Hypothalamus (tissue), 51 donors: ENCODE results near the gene FAM3C.

Experiments used
- DNase-seq, 51 donors: peaks; one replicate each; lab custom pipeline; 2025; lab: John Stamatoyannopoulos, UW

FAM3C gene

GRCh38 chr7:121411597-121411979 lies 15.5 kb upstream of the FAM3C start:
- DNase-seq: no peak

DNA sequence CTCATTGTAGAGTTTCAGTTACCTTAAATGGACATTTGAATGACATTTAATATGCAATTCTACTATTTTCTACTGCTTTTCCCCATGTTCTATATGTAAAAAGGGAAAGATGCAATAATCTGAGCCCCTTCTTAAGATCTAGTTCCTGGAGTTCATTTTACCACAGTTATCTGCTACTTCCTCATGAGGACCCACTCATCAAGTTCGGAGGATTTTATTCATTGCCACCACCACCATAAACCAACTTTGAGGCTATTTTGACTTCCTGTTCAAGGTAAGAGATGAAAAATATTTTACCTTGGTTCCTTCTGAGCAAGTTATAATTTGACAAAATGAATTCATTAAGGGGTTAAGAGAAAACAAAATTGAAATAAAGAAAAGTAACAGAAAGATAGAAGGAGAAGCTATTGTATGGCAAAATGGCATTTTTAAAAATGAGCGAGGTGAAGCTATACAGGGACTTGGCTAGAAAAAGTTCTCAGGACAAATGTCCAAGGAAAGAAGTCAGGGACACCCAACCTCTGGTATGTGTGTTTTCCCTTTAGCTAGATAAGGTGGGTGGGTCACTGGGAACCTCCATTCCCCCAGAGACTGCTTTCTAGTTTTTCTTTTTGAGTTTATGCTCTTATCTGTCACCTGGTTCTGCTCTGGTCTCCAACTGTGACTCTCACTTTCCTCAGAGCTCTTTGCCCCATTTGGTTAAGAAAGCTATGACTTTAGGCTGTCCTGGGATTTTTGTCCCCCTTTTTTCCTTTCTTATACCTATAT lies 14.9 kb upstream of the FAM3C start:
- DNase-seq: no peak

DNA sequence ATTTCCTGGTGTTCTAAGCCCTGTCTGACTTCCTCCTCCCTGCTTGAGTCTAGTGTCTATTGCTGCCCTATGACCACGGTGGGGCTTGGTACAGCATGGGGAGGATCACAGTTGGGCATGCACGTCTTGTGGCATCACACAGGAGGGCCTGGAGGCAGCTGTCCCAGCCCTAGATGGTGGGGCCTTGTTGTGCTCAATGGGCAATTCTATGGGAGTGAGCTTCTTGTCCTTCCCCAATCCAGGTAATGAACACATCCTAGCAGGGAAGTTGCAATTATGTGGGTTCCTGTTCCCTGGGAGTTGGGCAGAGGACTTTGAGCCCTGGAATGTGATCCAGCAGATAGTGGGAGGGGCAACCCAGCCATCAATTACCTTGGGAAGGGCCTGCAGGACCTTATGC lies 10.8 kb upstream of the FAM3C start:
- DNase-seq: no peak

DNA sequence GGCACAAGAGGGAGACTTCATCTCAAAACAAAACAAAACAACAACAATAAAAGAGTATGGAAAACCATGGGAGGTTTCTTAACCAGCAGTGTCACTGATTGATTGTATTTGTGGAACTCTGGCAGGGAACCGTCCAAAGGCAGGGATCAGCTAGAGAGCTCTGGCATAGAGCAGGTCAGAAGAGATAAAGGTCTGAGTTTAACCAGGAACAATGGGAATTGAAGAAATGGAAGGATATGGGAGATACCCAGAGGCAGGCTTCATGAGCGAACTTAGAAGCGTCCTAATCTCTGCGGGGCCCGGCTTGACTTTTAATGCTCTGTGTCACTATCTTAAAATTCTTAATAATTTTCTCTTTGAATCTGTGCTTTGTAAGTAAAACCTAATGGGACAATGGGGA lies 10.4 kb upstream of the FAM3C start:
- no peak for DNase-seq

DNA sequence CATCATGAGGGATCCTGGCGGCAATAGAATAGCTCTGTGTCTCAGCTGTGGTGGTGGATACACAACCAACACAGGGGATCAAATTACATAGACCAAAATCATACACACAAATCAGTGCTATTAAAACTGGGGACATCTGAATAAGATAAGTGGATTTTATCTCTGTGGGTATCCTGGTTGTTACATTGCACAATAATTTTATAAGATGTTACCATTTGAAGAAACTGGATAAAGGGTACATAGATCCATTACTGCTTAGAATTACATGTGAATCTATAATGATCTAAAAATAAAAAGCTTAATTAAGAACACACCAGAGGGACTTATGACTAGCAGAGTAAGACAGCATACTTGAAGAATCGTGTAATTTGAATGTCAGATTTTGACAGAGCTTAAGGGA lies 8.2 kb upstream of the FAM3C start:
- no peak for DNase-seq

DNA sequence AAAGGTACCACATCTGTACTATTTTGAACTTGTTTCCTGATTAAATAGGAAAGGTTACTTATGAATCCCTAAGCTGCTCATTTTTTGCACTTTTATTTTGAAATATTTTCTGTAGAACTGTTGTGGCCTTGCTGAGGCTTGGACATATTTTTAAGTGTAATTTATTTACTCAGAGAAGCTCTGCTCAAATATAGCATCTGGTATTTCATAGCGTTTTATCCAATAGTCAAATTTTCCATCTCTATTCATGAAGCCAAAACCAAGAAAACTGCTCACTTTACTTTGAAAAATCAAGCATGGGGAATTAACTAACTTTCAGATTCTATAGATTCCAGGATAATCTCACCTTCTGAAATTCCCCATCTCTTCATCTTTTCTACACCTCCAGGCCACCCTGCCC lies 6.6 kb upstream of the FAM3C start:
- no peak for DNase-seq

DNA sequence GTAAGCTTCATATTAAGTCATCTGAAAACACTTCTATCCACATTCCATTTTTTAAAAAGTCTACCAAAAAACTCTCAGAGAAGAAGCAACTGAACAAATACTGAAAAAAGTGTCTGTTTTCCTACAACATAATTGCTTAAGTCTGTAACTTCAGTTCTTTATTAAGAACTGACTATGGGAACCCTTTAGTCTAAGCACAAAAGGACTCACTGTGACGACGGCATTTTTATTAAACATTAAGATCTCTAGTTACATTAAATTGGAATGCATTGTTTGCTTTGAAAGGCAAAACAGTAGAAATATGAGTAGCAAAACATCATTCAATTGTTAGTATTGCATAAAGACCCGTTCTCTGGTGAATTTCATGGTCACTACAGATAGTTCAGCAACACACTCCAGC lies 5.8 kb upstream of the FAM3C start:
- no peak for DNase-seq

- DNase-seq: peak in 13 of 51 donors; percentile 1 to 23 (median 3)
These were observed 2.1 kb upstream of the FAM3C start for GRCh38 chr7:121398246-121398645.

DNA sequence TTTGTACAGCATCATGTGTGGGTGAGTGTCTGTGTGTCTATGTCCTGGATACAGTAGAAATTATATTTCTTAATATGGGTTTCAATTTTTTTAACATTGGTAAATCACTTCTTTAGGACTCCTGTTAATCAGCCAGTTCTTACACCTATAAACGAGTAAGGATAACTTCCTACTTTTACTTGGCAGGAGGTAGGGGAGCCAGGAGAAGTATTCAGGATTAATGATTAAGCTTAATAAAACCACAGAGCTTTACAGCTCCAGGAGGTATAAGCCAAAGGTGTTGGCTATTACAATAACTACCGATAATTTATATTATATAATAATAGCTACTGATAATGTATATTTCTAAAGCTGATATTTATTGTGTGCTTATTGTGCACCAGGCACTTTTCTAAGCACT lies 1.7 kb upstream of the FAM3C start:
- no peak for DNase-seq

DNA sequence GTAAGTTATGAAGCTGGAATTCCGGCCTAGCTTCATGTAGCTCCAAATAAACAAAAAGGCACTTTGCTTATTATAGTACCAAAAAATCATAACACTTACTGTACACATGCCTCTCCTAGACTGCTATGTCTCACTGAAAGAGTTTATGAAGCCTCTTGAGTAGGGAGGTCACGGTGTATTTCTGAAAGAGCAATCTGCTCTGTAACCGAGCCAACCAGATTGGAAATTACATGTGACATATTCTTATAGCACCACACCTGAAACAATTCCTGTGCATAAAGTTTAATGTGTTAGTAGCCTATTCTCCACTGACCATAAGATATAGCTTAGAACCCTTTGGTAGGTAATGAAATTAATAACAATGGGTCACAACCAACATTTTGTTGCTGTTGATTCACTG lies 1.3 kb upstream of the FAM3C start:
- no peak for DNase-seq

DNA sequence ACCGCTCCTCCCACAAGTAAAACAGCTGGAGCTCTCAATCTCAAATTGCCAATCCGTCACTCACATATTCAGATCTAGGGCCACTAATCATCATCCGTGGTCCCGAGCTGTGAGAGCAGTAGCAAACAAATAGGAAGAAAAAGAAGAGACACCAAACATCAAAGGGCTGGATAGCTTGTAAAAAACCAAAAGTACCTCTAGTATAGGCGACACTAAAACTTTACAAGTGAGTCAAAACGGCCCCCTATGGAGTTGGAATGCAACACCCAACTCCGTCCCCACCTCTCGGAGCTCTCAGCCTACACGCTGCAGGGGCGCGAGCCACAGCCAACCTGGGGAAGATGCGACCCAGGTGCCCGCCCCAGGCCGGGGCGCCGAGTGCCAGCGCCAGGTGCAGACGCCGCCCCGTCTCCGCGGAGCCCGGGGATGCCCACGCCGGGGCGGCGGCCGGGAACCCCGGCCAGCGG lies 581 bp downstream of the FAM3C start:
- DNase-seq: peak in 22 of 51 donors; percentile 3 to 52 (median 32)

GRCh38 chr7:121394709-121395140 lies 1.4 kb downstream of the FAM3C start:
- no peak for DNase-seq

DNA sequence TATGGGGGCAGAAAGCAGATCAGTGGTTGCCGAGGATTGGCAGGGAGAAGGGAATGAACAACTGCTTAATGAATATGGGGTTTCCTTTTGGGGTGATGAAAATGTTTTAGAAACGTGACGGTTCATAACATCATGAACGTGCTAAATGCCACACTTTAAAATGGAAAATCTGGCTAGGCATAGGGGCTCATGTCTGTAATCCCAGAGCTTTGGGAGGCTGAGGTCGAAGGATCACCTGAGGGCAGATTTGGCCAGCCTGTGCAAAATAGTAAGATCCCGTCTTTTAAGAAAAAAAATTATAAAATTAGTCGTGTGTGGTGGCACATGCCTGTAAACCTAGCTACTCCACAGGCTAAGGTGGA lies 3.1 kb downstream of the FAM3C start:
- DNase-seq: no peak

DNA sequence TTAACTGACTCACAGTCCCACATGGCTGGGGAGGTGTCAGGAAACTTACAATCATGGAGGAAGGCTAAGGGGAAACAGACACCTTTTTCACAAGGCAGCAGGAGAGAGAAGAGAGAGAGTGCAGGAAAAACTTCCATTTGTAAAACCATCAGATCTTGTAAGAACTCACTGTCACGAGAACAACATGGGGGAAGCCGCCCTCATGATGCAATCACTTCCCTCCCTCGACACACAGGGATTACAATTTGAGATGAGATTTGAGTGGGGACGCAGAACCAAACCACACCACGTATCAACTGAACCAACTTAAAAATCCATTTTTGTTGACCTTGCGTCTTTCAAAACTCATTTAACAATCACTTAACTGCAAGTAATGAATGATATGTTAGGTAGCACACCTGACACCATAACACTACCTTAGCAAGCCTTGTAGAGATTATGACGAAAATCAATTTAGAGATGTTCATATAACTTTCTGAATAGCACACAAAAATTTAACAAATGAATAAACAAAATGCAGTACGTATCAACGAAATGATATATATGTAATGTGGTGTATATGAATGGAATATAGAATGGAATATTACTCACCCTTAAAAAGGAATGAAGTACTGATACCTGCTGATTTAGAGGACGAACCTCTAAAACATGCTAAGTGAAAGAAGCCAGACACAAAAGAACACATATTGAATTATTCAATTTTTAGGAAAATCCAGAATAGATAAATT lies 3.7 kb downstream of the FAM3C start:
- DNase-seq: no peak

DNA sequence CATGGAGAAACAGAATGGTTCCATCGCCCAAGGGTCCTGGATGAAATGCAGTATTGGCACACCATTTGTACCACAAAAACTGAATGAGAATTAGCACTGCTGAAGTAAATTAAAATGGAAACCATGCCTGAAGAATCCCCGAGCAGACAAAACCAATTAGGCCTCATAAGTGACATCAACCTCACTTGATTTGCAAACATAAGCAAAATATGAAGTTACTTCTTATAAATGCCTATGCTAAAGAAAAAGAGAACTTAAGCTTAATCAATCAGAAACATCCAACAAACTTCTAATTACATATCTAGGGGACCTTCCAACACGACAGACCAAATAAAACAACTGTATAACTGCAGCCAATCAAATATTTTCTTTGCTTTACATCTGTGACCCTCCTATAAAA lies 4.4 kb downstream of the FAM3C start:
- no peak for DNase-seq

DNA sequence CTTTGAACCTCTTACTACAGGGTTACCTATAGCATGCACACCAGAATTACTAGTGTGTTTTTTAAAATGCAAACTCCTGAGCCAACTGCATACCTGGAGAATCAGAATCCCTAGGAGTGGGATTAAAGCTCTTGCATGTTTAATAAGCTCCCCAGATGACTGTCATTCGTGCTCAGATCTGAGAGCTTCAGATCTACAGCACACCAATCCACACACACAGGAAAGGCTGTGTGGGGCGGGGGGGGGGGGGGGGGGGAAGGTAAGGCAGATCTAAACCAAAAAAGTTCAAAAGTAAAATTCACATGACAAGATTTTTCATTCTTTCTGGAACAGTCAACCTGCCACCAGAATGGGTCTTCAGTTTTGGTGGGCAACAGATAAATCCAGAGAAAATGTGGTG lies 5.5 kb downstream of the FAM3C start:
- DNase-seq: no peak

DNA sequence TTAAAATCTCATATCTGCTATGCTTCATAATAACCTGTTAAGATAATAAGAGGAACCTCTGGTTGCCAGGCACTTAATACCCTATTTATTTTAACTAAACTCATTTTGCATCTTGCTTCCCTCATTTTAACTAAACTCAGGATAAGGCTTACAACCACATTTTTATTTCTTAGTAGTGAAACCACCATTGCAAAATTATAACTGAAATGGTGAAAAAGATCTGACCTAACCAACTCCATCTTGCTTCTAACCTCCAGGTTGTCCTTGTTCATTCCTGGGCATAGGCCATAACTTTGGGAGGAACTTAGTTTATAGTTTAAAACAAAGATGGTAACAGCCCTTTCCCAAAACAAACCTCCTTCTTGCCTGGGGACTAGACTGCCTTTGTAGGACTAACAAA lies 6.0 kb downstream of the FAM3C start:
- no peak for DNase-seq

DNA sequence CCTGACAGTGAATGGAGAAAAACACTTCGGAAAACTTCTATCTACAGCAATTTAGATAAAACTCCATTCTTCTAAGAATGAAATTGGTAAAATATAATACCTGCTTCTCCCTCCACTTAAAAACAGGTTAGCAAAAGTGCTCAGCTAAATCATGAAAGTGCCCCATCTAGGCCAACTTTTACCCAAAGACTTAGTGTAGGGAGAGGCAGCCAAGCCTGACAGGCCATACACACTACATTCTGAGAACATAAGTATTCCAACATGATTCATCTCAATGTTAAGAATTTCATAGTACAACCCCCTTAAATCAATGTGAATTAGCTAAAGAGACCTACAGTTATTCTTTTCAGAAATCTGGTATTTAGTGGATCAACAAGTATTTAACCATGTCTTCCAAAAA lies 7.2 kb downstream of the FAM3C start:
- no peak for DNase-seq

GRCh38 chr7:121385800-121386179 lies 10.3 kb downstream of the FAM3C start:
- DNase-seq: no peak

GRCh38 chr7:121385056-121385799 lies 10.9 kb downstream of the FAM3C start:
- no peak for DNase-seq

DNA sequence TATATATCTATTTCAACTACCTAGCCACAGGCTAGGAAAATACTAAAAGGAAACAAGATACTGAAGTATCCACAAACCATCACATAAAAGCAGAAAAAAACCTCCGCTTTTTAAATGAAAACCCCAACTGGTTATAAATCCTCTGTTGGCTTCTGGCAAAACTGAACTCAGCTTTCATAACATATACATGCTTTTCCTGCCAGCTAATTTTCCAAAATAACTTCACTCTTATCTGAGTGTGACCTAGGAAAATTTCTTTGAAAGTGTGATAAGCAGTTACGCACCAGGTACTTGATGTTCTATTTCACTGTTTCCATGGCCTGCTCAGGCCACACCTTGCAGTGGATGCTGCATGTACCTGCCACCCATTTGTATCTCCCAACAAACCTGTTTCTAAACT lies 11.8 kb downstream of the FAM3C start:
- no peak for DNase-seq
